HL-60/S4 (cell line): Measurements from ENCODE around the gene PPDPF.
"Not testable (repeated sequence)": the region's sequence is repeated elsewhere in the genome, so short reads cannot be mapped to it uniquely, and the experiment has no call there.

Experiments used
- in situ Hi-C: fragments of 300-500 bp; cut with MboI; formaldehyde crosslinking; loops from 2 replicates; pipeline ENCODE4 v1.14.3; 2022; ENCODE audit warnings: low sequenced_read_pairs

The PPDPF gene

GRCh38 chr20:63561624-63562396, 41.2 kb downstream of the PPDPF start:
- in situ Hi-C loops: no loop called here

- in situ Hi-C loops: no loop called here
These were observed 42.1 kb downstream of the PPDPF start for GRCh38 chr20:63562461-63563224.

- in situ Hi-C loops: no loop called here
These were observed 42.8 kb downstream of the PPDPF start for GRCh38 chr20:63563225-63563935.

GRCh38 chr20:63564036-63564810, 43.7 kb downstream of the PPDPF start:
- in situ Hi-C loops: no loop called here

- in situ Hi-C loops: no loop called here
These were observed 44.6 kb downstream of the PPDPF start for GRCh38 chr20:63565021-63565698.

GRCh38 chr20:63565699-63566335, 45.3 kb downstream of the PPDPF start:
- in situ Hi-C loops: no loop called here

GRCh38 chr20:63566395-63567135, 46.0 kb downstream of the PPDPF start:
- in situ Hi-C loops: no loop called here

- in situ Hi-C loops: no loop called here
These were observed 46.5 kb downstream of the PPDPF start for GRCh38 chr20:63567136-63567385.

GRCh38 chr20:63567386-63568169, 47.0 kb downstream of the PPDPF start:
- in situ Hi-C loops: no loop called here

GRCh38 chr20:63568170-63568981, 47.8 kb downstream of the PPDPF start:
- in situ Hi-C loops: no loop called here

GRCh38 chr20:63568986-63569949, 48.7 kb downstream of the PPDPF start:
- in situ Hi-C loops: no loop called here

- in situ Hi-C loops: no loop called here
These were observed 49.9 kb downstream of the PPDPF start for GRCh38 chr20:63570281-63571086.

GRCh38 chr20:63571087-63571478, 50.5 kb downstream of the PPDPF start:
- in situ Hi-C loops: not testable (repeated sequence)
